Measurements from ENCODE around the gene ZFYVE9. TPM values are rescaled to one million over a fixed set of nuclear protein-coding genes. Genes with fewer than 3 reads are reported as not detected.
A peak's percentile ranks its signal among the peaks of the same experiment; 100 is the strongest.

ZFYVE9 gene
- total and polyA plus RNA-seq, 2 of the 13 experiments (the other 11 are each of a cell fraction or from before 2014, with no cell fraction given), result 9.2 to 19.8 TPM

GRCh38 chr1:52358851-52359497, 217.1 kb downstream of the ZFYVE9 start:
- Histone ChIP-seq H3K79me2 (ENCODE audit: insufficient read depth, low read length) (no peaks in the 10 kb centered on the region), H3K27ac (ENCODE audit: extremely low read length, insufficient read depth, low read length) (no peak overlapping the region), H3K4me3 (replicated peaks in 1 of 3; ENCODE audit: insufficient read depth in 1 of 3, low read depth in 2 of 3, low read length in 3 of 3) (no peak overlapping the region), H3K4me2 (ENCODE audit: low read depth, low read length) (no peak overlapping the region), H3K27me3 (ENCODE audit: control insufficient read depth in 1 of 2, insufficient read depth in 2 of 2, low read length in 2 of 2) (no peaks in the 10 kb centered on the region), H3K9ac (ENCODE audit: insufficient read depth, low read depth, low read length) (no peak overlapping the region), H3K36me3 (replicated peaks in 1 of 2; ENCODE audit: control insufficient read depth in 1 of 2, insufficient read depth in 2 of 2, low read length in 2 of 2) (peaks cover 58 to 91% of the 10 kb centered on the region in 2 experiments), H3K4me1 (ENCODE audit: insufficient read depth, low read length) (peaks cover 7% of the 10 kb centered on the region), H3K9me3 (ENCODE audit: low read length) (no peaks in the 10 kb centered on the region), H4K20me1 (ENCODE audit: insufficient read depth, low read length) (no peaks in the 10 kb centered on the region), H2AFZ (ENCODE audit: low read length) (no peak overlapping the region)
- intact Hi-C loops (cut with micrococcal nuclease; ENCODE audit: unreplicated experiment) (no loop called here), in situ Hi-C loops (cut with HindIII; ENCODE audit: extremely low pct_ligation_motif_present, low pct_unique_long_range_greater_than_20kb) (no loop called here)
- FAIRE-seq, result no peak
- ChIA-PET POLR2A (no interaction called here), CTCF (ENCODE audit: low intra/inter-chr PET ratio, low total read pairs) (no interaction called here)
- TF ChIP-seq GMEB1 (CRISPR knock-in tag; IDR thresholded peaks at IDR 0.05; ENCODE audit: borderline replicate concordance), result no peak
- TF ChIP-seq AGO2 (optimal IDR thresholded peaks at IDR 0.05; ENCODE audit: low read depth, low read length), result peak; percentile 74
- peak; percentile 39; the same call in 1 of the 2 replicates for TF ChIP-seq RBFOX2 (IDR thresholded peaks at IDR 0.05; ENCODE audit: low read depth, low read length)
- TF ChIP-seq ZNF770 (CRISPR knock-in tag; IDR thresholded peaks at IDR 0.05), result no peak
- WGBS (ENCODE audit: low lambda C conversion rate), result 100% methylated on average over 2 of the region's 18 CpGs
- no TSS peak for BruUV-seq (replicated peaks)
- DNase-seq (ENCODE audit: low spot score), result no peak
- no peak for ATAC-seq

Data from HepG2 (cell line).